Measurements from ENCODE around the gene SYDE2.

The SYDE2 gene

GRCh38 chr1:85118751-85119150, 82.1 kb downstream of the SYDE2 start:
- TF ChIP-seq, protein P1, sequence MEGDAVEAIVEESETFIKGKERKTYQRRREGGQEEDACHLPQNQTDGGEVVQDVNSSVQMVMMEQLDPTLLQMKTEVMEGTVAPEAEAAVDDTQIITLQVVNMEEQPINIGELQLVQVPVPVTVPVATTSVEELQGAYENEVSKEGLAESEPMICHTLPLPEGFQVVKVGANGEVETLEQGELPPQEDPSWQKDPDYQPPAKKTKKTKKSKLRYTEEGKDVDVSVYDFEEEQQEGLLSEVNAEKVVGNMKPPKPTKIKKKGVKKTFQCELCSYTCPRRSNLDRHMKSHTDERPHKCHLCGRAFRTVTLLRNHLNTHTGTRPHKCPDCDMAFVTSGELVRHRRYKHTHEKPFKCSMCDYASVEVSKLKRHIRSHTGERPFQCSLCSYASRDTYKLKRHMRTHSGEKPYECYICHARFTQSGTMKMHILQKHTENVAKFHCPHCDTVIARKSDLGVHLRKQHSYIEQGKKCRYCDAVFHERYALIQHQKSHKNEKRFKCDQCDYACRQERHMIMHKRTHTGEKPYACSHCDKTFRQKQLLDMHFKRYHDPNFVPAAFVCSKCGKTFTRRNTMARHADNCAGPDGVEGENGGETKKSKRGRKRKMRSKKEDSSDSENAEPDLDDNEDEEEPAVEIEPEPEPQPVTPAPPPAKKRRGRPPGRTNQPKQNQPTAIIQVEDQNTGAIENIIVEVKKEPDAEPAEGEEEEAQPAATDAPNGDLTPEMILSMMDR (IDR thresholded peaks at IDR 0.05; ENCODE audit: insufficient read depth, low read length) = no peak
- TF ChIP-seq POLR2AphosphoS5 (IDR thresholded peaks at IDR 0.05; ENCODE audit: low read depth) = no peak
- TF ChIP-seq SPI1 (IDR thresholded peaks at IDR 0.05; ENCODE audit: borderline replicate concordance, low read depth) = no peak
- TF ChIP-seq REST (IDR thresholded peaks at IDR 0.05; ENCODE audit: insufficient replicate concordance, low read depth) = no peak
- DNase-seq (ENCODE audit: low read depth in 1 of 2, low spot score in 1 of 2) = no peak
- H3K27me3 ChIP-seq (ENCODE audit: insufficient read depth, poor library complexity, severe bottlenecking) = no peaks in the 10 kb centered on the region
- H3K4me3 ChIP-seq (replicated peaks; ENCODE audit: insufficient read depth, low read length) = no peak overlapping the region
- no peak overlapping the region for H3K27ac ChIP-seq (replicated peaks)

DNA sequence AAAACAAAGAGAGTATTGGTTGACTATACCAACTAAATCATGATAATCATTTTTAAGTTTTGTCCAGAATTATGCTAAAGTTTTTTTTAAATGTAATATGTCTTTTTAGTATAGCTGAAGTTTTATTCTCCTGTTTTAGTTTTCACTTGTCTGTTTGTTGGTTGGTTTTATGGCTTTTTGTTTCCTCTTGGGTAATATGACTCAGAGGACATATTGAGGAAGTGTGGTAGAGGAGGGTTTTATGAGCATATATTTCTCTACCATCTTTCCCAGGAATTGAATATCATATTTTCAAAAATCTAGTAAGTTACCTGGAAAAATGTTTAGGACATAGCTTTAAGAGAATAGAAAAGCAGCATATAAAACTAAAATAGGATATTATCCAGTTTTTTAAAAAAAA, 84.0 kb downstream of the SYDE2 start:
- TF ChIP-seq POLR2AphosphoS5 (IDR thresholded peaks at IDR 0.05; ENCODE audit: low read depth) (no peak), REST (IDR thresholded peaks at IDR 0.05; ENCODE audit: insufficient replicate concordance, low read depth) (no peak), SPI1 (IDR thresholded peaks at IDR 0.05; ENCODE audit: borderline replicate concordance, low read depth) (peak; percentile 85), GABPA (IDR thresholded peaks at IDR 0.05; ENCODE audit: low read depth) (no peak)
- TF ChIP-seq, protein P1 (IDR thresholded peaks at IDR 0.05; ENCODE audit: insufficient read depth, low read length) = no peak
- H3K27me3 ChIP-seq (ENCODE audit: insufficient read depth, poor library complexity, severe bottlenecking) = no peaks in the 10 kb centered on the region
- H3K27ac ChIP-seq (replicated peaks) = no peak overlapping the region
- no peak overlapping the region for H3K4me3 ChIP-seq (replicated peaks; ENCODE audit: insufficient read depth, low read length)
- no peak for DNase-seq (ENCODE audit: low read depth in 1 of 2, low spot score in 1 of 2)

- no peak overlapping the region for H3K4me3 ChIP-seq (replicated peaks; ENCODE audit: insufficient read depth, low read length)
- TF ChIP-seq, protein P1 (IDR thresholded peaks at IDR 0.05; ENCODE audit: insufficient read depth, low read length) = no peak
- TF ChIP-seq POLR2AphosphoS5 (IDR thresholded peaks at IDR 0.05; ENCODE audit: low read depth) (no peak), REST (IDR thresholded peaks at IDR 0.05; ENCODE audit: insufficient replicate concordance, low read depth) (no peak), GABPA (IDR thresholded peaks at IDR 0.05; ENCODE audit: low read depth) (no peak), SPI1 (IDR thresholded peaks at IDR 0.05; ENCODE audit: borderline replicate concordance, low read depth) (no peak)
- DNase-seq (ENCODE audit: low read depth in 1 of 2, low spot score in 1 of 2) = no peak
- no peak overlapping the region for H3K27ac ChIP-seq (replicated peaks)
- no peaks in the 10 kb centered on the region for H3K27me3 ChIP-seq (ENCODE audit: insufficient read depth, poor library complexity, severe bottlenecking)
Measured at GRCh38 chr1:85115933-85116332, 84.9 kb downstream of the SYDE2 start.

All from HL-60 (cell line).